Neural progenitor cell (in vitro differentiated cells): ENCODE data around the gene C3orf22.

Source experiments
- CTCF ChIP-seq: fragments of 200-600 bp; sonication (generic); IDR thresholded peaks from 2 replicates; pipeline ENCODE4 v1.5.1; 2017; ENCODE audit warnings: antibody characterized with exemption, mild to moderate bottlenecking
- EZH2 ChIP-seq: fragments of 200-600 bp; sonication (generic); IDR thresholded peaks from 2 replicates; pipeline ENCODE4 v1.6.1; 2017; ENCODE audit warnings: antibody characterized with exemption, mild to moderate bottlenecking, moderate library complexity

DNA sequence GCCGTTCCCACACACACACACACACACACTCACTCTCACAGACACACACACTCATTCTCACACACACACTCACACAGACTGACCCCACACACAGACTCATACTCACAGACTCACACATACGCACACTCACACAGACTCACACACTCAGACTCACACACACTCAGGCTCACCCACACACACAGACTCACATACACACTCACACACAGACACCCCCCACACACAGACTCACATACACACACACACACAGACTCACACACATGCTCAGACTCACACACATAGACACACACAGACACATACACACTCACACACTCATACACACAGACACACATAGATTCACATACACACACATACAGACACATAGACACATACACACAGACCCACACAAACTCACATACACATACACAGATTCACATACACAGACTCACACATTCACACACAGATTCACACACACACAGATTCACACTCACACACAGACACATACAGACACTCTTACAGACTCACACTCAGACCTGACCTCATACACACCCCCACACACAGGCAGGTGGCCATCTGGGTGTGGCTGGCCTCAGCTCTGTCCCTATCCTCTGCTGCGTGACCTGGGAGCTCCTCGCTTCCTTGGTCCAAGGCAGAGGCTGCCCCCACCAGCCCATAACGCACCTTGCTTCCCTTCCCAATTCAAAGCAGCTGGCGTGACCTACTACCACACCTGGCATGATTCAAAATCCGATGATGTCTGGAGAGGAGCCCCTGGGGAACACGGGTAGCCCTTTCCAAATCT is 1.9 kb downstream of the C3orf22 start:
- no peak for TF ChIP-seq EZH2
- no peak for TF ChIP-seq CTCF
